CD4-positive, alpha-beta T cell treated with Interferon alpha-2 for 1 hour (primary cell): ENCODE results near the gene CHMP2B.

Source experiments
- DNase-seq, 2 donors: peaks; one replicate each; pipeline ENCODE4 v3.0.0-alpha.2; 2020 to 2022

The CHMP2B gene

GRCh38 chr3:87227104-87227834 lies at the start of gene CHMP2B:
CHMP2B (plus strand) TSS chr3:87227309; CDS start chr3:87227523, 214 bp downstream.
- DNase-seq, result peak; percentile 93 to 94

- no peak for DNase-seq
These were observed 47.5 kb upstream of the CHMP2B start for GRCh38 chr3:87179642-87180041.

GRCh38 chr3:87181551-87181950 lies 45.6 kb upstream of the CHMP2B start:
- no peak for DNase-seq

- no peak for DNase-seq
These were observed 45.1 kb upstream of the CHMP2B start for GRCh38 chr3:87182023-87182422.

GRCh38 chr3:87186608-87187159 lies 40.4 kb upstream of the CHMP2B start:
- DNase-seq, result no peak

- no peak for DNase-seq
These were observed 35.9 kb upstream of the CHMP2B start for GRCh38 chr3:87191175-87191574.

GRCh38 chr3:87191641-87192040 lies 35.5 kb upstream of the CHMP2B start:
- no peak for DNase-seq

- no peak for DNase-seq
These were observed 30.2 kb upstream of the CHMP2B start for GRCh38 chr3:87196879-87197278.

- DNase-seq, result no peak
These were observed 29.6 kb upstream of the CHMP2B start for GRCh38 chr3:87197531-87197930.

GRCh38 chr3:87198774-87199173 lies 28.3 kb upstream of the CHMP2B start:
- DNase-seq, result no peak

GRCh38 chr3:87199628-87200027 lies 27.5 kb upstream of the CHMP2B start:
- DNase-seq, result no peak

GRCh38 chr3:87200060-87200647 lies 27.0 kb upstream of the CHMP2B start:
- DNase-seq, result no peak

- no peak for DNase-seq
These were observed 25.4 kb upstream of the CHMP2B start for GRCh38 chr3:87201727-87202126.

- no peak for DNase-seq
These were observed 23.3 kb upstream of the CHMP2B start for GRCh38 chr3:87203809-87204208.

- no peak for DNase-seq
These were observed 21.0 kb upstream of the CHMP2B start for GRCh38 chr3:87206070-87206469.

- no peak for DNase-seq
These were observed 20.5 kb upstream of the CHMP2B start for GRCh38 chr3:87206635-87207034.

- DNase-seq, result no peak
These were observed 19.6 kb upstream of the CHMP2B start for GRCh38 chr3:87207460-87207859.

GRCh38 chr3:87209111-87209510 lies 18.0 kb upstream of the CHMP2B start:
- DNase-seq, result no peak

- no peak for DNase-seq
These were observed 8.5 kb upstream of the CHMP2B start for GRCh38 chr3:87218560-87218959.

- no peak for DNase-seq
These were observed 7.5 kb upstream of the CHMP2B start for GRCh38 chr3:87219611-87220010.

GRCh38 chr3:87225659-87226058 lies 1.4 kb upstream of the CHMP2B start:
- no peak for DNase-seq

GRCh38 chr3:87227835-87228144 lies 681 bp downstream of the CHMP2B start:
- no peak for DNase-seq

GRCh38 chr3:87228316-87228715 lies 1.2 kb downstream of the CHMP2B start:
- DNase-seq, result no peak

GRCh38 chr3:87229113-87229512 lies 2.0 kb downstream of the CHMP2B start:
- DNase-seq, result no peak

- no peak for DNase-seq
These were observed 6.7 kb downstream of the CHMP2B start for GRCh38 chr3:87233805-87234204.
